HG03175 (cell line): ENCODE results near the gene SLC15A4.

ENCODE experiments used
- ATAC-seq: cut with Tn5 transposase; IDR thresholded peaks from one replicate; pipeline ENCODE4 v1.9.1; 2021; ENCODE audit warnings: mild to moderate bottlenecking, moderate library complexity; ENCODE audit not compliant: unreplicated experiment

The SLC15A4 gene

DNA sequence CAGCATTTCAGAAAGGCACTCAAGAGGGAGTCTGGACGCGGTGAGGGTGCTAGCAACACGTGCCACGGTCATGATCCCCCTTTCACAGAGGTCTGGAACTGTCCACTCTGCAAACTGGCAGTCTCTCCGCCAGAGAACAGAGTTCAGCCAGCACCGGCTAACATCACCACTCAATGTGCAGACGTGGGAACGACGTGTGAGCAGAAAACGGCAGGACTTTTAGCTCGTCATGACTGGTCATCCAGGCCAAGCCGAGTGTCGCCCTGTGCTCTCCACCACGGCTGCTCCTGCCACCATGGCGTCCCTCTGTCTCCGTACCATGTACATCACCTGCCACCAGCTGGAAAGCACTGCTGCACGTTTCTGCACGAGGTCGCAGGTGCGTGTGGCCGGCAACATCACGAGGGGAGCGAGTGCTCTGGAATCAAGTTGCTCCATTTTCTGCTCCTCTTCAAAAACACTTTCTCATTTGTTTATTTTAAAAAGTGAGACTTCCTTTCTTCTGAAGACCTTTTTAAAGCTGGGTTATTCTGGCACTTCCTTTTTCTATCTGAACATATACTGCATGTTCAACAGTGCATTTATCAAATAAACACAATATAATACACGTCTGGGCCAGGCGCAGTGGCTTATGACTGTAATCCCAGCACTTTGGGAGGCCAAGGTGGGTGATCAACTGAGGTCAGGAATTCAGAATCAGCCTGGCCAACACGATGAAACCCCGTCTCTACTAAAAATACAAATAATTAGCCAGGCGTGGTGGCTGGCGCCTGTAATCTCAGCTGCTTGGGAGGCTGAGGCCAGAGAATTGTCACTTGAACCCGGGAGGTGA is 28.0 kb downstream of the SLC15A4 start:
- no peak for ATAC-seq

DNA sequence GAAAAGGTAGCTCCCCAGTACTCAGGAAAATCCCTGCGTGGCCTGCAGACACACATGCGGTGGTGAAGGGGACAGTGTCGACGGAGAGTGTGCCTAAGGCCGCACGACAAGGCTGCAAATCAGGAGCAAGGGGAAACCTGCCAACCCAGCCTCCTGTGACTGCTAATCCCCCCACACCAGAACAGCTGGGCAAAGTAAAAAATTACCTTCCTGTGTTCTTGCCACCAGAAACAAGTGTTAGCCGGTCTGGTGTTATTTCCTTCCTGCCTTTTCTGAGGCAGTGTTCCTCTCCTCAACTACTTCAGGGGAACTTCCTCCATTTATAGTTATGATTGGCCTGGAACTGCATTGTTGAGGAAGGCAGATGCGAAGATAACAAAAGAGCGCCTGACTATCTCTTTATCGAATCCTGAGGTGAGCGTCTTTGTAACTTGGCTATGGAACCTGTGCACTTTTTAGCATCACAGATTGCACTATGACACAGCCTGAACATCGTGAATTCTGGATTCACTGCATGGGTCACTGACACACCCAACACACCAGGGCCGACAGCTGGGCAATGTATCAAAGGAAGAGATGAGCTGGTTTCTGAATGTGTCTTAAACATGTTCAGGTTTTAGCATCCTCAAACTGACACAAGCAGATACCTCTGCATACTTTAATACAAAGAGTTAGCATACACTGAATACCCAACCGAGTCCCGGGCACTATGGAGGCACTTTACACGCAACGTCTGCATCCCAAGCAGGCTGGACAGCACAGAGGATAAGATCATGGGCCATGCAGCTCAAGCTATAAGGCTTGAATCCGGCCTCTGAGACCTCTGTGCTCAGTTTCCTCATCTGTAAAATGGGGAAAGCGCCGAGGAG is 28.9 kb downstream of the SLC15A4 start:
- ATAC-seq: peak; percentile 44

DNA sequence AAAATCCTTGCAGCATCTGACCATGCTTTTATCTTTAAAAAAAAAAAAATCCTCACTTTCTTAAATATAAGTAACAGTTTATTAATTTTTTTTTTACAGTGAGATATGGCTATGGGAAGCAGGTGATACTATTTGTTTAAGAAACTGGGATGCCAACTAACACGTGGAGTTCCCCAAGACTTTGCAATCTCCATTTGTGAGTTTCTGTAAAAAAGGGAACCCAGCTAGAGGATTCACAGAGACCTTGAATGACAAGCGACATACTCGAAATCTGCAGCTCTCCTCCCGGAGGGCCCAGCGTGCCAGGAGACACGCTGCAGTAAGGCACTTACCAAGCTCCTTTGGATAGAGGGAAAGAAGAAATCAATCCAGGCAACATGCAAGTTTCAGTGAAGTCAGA is 30.1 kb downstream of the SLC15A4 start:
- ATAC-seq: no peak

DNA sequence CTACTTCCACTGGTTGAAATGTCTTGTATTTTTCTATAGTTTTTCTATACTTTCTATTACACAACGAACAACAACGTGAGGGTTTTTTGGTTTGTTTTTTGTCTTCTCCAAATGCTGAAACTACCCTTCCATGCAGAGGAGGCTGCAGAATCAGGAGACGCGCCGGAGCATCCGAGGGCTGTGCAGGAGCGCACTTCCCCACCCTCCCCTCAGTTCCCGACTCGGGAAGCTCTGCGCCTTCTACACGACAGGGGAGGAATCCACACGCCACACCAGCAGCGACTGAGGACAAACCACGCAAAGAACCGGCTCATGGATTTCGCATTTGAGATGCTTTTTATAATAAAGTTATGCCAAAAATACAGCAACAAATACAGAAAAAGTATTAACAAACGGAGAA is 30.9 kb downstream of the SLC15A4 start:
- ATAC-seq: no peak

DNA sequence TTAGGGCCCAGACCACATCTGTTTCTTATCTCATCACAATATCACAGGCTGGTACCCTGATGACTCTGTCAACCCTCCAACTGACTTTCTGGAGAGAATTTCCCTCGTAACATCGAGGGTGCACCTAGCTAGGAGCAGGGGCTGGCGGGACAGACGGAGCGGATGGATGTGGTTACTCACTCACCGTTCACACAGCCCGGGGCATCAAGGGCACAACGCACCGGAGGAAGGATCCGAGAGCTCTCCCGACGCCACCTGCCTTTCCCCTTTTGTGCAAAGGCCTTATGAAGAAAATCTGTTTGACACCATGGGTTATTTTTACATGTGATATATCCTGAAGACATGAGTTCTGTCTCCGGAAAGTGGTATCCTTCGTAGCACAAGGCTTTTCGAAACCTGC is 31.4 kb downstream of the SLC15A4 start:
- no peak for ATAC-seq

DNA sequence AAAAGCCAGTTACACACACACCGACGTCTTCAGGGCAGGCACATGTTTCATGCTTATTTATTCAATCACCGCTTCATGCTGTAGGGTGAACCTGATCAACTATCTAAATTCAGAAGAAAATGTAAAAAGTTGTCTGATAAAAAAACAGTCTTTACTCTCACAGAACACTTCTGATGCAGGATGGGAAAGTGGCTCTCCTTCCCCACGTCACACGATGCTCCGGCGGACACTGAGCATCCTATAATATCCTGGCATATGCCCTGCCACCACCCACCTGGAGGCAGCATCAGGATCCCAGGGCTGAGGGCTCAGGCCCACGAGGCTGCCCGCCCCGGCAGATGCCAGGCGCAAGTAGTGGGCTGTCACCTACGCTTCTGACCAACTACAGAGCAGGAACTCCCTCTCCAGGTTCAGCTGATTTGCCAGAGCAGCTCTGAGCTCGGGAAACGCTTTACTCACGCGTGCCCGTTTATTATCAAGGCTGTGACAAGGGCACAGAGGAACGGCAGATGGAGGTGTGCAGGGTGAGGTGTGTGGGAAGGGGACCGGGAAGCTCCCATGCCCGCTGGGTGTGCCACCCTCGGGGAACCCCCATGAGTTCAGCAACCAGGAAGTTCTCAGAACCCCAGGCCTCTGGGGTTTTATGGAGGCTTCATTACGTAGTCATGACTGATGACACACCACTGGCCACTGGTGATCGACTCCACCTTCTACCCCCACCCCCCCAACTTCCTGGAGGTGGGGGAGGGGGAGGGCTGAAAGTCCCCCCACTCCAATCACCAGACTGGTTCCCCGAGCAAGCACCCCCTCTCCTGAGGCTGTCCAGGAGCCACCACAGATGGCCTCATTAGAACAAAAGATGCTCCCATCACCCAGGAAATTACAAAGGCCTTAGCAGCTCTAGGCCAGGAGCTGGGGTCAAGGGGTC is 32.1 kb downstream of the SLC15A4 start:
- no peak for ATAC-seq

DNA sequence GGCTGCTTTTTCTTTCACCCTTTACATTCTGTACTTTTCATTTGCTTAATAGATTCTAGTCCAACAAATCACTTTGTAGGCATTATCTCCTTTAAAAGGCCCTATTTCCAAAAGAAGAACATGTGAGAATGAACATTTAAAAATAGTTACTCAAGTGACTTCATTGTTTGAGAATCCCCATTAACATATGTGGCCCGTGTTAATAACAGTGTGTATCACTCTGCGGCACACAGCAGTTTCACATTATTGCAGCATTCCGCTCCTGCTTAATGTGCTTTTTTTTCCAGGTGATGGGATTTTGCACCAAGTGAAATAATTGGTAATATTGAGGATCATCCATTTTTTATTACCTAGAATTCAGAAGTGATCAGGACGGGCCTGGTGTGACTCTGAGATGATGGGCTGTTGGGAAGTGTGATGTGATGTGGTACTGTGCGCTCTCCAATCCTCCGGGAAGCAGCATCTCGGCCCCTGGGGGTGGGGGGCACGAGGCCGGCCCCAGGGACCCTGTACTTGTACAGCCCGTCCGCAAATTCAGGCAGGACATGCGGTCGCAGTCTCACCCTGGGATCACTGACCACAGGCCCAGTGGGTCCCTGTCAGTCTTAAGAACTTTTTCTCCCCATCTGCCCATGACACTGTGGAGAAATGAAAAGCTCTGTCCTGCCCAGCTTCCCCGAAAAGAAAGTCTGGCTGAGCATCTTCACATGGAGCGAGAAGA is 32.9 kb downstream of the SLC15A4 start:
- ATAC-seq: no peak

DNA sequence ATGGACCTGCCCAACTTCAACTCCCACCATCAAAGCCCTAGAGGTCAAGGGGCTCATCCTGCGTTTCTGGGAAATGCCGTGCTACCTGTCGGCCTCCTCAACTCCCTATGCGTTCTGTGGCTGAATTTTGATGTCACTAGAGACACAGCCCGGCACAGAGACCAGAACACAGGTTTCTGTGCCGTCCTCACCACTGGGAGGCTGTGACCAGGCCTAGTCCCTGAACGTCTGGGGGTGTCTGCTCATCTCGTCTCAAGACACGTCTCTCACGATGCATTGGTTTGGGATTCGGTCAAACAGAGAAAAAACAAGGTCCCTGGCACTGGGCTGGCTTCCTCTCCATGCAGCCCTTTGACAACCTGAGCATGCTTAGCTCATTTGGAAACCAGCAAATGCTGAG is 33.5 kb downstream of the SLC15A4 start:
- ATAC-seq: no peak

DNA sequence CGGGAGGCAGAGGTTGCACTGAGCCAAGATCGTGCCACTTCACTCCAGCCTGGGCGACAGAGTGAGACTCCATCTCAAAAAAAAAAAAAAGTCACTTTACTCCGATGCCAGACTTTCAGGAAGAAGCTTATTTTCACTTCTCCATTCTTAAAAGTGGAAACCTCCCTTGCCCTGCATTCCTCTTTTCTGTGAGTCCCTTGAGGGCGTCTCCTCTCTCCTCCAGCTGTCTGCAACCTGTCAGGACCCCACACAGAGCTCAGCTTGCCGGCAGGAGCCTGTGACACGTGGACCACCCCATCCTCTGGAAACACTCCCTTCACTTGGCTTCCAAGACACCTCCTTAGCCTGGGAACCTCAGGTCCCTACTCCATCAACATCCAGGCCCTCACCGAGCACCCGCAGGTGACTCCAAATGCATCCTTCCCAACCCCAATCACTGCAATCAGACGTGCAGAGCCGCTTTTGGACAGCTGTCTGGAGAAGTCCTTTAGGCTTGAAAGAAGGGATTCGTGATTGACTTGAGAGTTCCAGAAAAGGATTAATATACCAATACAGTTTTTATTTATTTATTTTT is 34.3 kb downstream of the SLC15A4 start:
- ATAC-seq: no peak

DNA sequence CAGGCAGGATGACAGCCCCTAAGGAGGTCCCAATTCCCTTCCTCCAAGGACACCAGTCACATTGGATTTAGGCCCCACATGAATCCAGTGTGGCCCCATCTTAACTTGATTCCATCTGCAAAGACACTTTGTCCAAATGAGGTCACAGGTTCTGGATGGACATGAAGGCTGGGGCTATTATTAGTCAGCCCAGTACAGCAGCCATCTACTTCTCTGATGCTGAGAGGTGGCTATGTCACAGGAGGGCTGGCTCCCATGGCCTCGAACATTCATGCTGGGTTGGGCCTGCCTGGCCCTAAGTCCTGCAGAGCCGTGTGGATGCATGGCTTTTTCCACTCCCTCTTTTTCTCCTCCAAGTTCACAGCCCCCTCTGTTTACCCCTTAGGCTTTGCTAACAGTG is 35.9 kb downstream of the SLC15A4 start:
- ATAC-seq: no peak

DNA sequence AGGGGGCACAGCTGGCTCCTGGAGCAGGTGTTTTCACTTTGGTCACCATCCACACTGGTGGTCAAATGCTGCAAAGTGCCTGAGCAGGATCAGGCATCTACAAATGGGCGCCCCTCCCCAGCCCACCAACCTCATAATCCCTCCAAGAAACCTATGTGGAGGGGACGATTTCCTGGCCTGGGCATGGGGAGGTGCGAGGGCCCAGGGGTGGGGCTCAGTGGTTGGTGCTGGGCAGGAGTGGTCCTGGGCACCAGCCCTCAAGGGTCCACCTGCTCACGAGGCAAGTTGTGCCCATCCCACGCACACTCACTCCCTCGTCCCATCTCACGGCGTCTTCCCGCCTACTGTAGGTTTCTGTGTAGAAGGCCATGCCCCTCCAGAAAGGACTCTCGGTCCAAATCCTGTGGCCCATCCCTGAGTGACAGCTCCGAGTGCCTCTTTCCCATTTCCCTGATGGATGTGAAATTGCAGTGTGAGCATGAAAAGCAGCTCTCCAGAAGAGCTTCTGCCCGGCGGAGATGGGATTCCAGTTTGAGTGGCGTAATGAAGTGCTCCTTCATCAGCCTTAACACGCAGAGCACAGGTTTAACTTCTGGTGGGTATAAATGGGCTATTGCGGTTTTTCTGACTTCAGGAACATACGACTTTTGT is 36.9 kb downstream of the SLC15A4 start:
- ATAC-seq: no peak

DNA sequence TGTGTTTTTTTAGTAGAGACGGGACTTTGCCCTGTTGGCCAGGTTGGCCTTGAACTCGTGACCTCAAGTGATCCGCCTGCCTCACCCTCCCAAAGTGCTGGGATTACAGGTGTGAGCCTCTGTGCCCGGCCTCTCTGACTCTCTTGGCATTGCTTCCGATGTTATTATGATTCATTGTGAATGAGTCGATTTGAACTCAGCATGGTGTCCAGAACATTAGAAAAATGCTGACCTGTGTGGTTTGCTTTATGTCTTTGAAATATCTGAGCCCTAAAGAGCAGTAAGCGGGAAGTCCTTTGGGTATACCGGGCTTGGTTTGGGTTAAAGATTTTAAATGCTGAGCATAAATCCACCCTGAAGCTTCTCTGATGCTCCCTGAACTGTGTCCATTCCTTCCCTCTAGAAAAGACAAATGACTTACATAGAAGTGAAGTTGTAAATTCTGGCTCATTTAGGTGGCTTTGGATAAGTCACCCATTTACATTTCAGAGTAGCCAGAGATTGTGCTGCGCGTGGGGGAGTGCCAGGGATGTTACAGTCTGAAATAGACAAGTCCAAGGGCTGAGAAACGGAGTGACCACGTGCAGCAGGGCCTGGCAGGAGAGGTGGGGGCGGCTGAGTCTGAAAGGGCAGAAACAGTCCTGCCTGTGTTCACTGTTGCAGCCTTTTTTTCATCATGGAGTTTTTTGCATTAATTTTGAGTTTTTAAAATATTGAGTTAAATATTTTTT is 39.6 kb downstream of the SLC15A4 start:
- no peak for ATAC-seq

DNA sequence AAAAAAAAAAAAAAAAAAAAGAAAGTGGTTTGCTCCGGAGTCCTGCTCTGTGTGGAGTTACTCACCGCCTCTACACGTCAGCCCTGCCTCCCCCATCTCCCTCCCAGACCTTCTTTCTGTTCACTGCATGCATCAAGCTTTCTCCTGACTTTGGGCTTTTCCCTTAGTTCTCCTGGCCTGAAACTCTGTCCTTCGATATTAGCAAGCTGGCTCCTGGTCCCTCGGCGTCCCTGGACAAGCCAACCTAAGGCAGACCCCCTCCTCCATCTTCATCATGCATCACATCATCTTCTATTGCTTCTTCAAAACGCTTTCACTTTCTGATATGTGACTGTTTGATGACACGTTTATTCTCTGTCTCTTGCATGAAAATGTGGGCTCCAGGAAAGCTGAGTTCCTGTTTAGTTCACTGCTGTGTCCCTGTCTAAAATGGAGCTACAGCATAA is 40.6 kb downstream of the SLC15A4 start:
- ATAC-seq: peak; percentile 78

DNA sequence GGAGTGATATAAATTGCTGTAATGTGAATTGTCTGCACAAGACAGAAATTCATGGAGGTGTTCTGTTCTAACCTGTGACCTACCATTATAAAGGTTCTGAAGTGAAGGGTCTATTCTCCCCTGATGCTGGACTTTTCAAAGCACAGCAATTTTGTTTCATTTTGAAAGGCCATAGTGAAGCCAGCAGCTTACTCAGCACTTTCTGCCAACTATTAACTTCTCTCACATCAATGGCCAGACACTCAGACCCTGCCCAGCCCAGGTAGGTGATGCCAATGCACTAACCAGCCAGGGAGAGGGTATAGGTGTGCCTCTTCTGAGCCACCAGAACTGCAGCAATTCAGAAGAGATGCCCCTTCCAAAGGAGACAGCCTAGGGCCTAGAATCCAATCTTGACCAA is 43.9 kb downstream of the SLC15A4 start:
- ATAC-seq: no peak

DNA sequence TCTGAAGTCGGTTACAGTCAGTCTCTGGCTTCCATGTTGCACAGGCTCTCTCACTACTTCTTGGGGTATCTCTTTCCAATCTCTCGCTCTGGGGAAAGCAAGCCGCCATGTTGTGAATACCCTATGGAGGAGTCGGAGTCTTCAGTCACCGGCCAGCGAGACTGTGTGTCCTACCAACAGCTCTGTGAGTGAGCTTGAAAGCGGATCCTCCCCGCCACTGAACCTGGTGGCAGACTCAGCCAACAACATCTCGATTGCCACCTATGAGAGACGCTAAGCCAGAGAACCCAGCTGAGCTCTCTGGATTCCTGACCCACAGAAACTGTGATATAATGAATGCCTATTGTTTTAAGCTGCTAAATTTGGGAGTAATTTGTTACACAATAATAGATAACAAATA is 51.5 kb downstream of the SLC15A4 start:
- ATAC-seq: no peak

DNA sequence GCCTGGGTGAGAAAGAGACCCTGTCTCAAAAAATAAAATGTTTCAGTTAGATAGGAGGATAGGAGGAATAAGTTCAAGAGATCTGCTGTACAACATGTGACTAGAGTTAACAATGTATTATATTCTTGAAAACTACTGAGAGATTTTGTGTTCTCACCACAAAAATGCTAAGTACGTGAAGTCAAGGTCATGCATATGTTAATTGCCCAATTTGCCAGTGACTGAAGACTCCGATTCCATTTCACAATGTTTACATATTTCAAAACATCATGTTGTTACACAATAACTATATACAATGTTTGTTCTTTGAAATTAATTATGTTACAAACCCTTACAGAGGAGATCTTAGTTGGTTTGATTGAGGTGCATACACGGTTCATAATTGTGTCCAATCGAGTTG is 52.1 kb downstream of the SLC15A4 start:
- ATAC-seq: no peak

DNA sequence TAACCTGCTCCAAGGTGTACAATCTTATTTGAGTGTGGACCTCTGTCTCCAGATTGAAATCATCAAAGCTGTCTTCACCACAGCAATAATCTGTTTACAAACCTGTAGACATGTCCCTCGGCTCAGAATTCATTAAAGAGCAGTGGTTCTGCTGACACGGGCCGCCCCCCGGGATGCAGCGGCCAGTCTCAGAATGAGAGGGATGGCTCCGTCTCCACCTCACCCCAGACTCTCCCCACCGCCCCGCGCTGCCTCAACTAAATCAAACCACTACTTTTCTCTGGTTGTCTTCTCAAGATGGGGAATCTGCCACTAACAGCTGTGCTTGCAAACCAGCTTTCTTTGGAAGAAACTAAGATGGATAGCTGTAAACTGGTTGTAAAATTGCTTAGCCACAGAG is 56.2 kb downstream of the SLC15A4 start:
- ATAC-seq: no peak

DNA sequence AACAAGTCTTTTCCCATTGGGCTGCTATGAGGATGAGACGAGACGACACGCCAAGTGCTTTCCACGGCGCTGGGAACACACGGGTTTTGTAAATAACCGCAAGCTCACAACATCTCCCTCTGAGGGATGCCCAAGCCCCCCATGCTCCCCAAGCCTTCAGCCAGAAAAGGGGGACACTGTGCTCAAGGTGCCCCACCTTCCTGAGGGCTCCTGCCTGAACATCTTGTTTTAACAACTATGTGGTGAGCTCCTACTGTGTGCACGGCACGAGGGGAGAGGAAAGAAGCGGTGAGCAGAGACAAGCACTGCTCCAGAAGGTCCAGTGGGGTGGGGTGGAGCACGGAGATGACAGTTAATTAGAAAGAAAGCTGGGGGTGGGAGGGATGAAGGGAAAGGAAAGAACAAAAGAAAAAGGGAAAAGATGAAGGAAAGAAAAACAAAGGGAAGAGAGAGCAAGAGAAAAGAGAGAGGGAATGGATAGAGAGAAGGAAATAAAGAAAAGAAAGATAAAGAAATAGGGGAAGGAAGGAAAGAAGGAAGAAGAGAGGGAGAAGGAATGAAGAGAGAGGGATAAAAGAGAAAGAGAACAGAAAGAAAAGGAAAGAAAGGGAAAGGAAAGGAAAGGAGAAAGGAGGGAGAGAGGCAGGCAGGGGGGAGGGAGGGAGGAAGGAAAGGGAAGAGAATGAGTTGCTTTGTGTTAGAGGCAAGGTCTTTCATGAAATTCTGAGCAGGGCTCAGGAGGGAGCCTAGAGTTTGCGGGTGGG is 56.8 kb downstream of the SLC15A4 start:
- no peak for ATAC-seq
